Measurements from ENCODE around the gene RC3H2. TPM values are rescaled to one million over a fixed set of nuclear protein-coding genes. Genes with fewer than 3 reads are reported as not detected.

The RC3H2 gene
- total and polyA plus RNA-seq, 2 of the 13 experiments (the other 11 are each of a cell fraction or from before 2014, with no cell fraction given): 21.0 to 36.4 TPM

DNA sequence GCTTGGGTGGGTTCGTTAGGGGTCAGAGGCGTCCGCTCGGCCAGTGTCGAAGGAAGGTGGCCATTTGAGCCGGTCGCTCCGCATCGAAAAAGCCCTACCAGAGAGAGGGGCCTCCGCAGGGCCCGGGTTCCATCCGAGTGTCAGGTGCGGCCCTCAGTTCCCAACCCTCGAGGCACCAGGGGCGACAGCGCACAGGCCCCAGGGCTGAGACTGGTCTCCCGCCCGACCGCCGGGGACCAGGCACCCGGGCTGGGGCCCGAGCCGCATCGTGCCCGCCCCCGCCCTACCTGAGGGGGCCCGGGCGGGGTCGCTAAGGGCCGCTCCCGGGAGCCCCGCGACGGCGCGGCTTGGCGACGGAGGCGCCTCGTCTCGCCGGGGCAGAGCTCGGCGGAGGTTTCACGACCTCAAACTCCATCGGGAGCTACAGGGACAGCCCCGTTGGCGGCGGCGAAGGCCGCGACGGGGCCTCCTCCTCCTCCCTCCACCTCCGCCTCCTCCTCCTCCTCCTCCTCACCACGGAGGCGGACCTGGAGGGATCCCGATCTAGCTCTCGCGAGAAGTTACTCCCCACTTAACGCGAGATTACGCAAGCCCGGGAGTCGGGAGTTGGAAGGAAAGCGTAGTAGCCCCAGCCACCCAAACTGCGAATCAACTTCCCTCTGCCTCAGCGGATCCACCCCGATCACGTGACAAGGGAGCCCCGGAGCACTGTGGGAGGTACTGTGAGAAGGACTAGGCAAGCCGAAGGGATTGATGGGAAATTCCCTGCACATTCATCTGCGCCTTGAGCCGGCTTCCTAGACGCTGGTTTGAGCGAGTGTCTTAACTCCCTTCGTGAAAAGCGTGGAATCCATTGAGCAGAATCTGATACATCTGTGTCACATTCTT is at the start of gene RC3H2 (continued):
- TF ChIP-seq ZBTB42 (CRISPR knock-in tag; IDR thresholded peaks at IDR 0.05) (no peak), JUNB (CRISPR knock-in tag; IDR thresholded peaks at IDR 0.05; ENCODE audit: borderline replicate concordance) (no peak), HOXA7 (CRISPR knock-in tag; IDR thresholded peaks at IDR 0.05) (no peak), NFIC (IDR thresholded peaks at IDR 0.05; ENCODE audit: low read length) (no peak), PAX8 (CRISPR knock-in tag; IDR thresholded peaks at IDR 0.05; ENCODE audit: borderline replicate concordance) (no peak), SCMH1 (CRISPR knock-in tag; IDR thresholded peaks at IDR 0.05; ENCODE audit: borderline replicate concordance) (no peak), ATM (IDR thresholded peaks at IDR 0.05; ENCODE audit: borderline replicate concordance) (no peak), TAF1 (CRISPR knock-in tag; IDR thresholded peaks at IDR 0.05) (peak; percentile 74; the same call in 1 of the 2 replicates), AGO2 (optimal IDR thresholded peaks at IDR 0.05; ENCODE audit: low read depth, low read length) (peak; percentile 95), ZMYM4 (CRISPR knock-in tag; IDR thresholded peaks at IDR 0.05) (peak; percentile 96), ZSCAN20 (CRISPR knock-in tag; IDR thresholded peaks at IDR 0.05; ENCODE audit: borderline replicate concordance) (peak; percentile 82; the same call in 1 of the 2 replicates), ZNF33A (CRISPR knock-in tag; IDR thresholded peaks at IDR 0.05; ENCODE audit: borderline replicate concordance) (no peak), ZNF20 (CRISPR knock-in tag; IDR thresholded peaks at IDR 0.05) (0 out of 2 replicates have a peak, but pooled peaks have one; percentile 64), RFX1 (IDR thresholded peaks at IDR 0.05) (no peak), ARNTL (CRISPR knock-in tag; IDR thresholded peaks at IDR 0.05) (no peak), ZSCAN21 (CRISPR knock-in tag; IDR thresholded peaks at IDR 0.05; ENCODE audit: borderline replicate concordance) (peak; percentile 59; the same call in 1 of the 2 replicates), PAF1 (CRISPR knock-in tag; IDR thresholded peaks at IDR 0.05) (no peak)
- TF ChIP-seq, protein P1, sequence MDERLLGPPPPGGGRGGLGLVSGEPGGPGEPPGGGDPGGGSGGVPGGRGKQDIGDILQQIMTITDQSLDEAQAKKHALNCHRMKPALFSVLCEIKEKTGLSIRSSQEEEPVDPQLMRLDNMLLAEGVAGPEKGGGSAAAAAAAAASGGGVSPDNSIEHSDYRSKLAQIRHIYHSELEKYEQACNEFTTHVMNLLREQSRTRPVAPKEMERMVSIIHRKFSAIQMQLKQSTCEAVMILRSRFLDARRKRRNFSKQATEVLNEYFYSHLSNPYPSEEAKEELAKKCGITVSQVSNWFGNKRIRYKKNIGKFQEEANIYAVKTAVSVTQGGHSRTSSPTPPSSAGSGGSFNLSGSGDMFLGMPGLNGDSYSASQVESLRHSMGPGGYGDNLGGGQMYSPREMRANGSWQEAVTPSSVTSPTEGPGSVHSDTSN (CRISPR knock-in tag; IDR thresholded peaks at IDR 0.05): no peak
- TF ChIP-seq, protein P2, sequence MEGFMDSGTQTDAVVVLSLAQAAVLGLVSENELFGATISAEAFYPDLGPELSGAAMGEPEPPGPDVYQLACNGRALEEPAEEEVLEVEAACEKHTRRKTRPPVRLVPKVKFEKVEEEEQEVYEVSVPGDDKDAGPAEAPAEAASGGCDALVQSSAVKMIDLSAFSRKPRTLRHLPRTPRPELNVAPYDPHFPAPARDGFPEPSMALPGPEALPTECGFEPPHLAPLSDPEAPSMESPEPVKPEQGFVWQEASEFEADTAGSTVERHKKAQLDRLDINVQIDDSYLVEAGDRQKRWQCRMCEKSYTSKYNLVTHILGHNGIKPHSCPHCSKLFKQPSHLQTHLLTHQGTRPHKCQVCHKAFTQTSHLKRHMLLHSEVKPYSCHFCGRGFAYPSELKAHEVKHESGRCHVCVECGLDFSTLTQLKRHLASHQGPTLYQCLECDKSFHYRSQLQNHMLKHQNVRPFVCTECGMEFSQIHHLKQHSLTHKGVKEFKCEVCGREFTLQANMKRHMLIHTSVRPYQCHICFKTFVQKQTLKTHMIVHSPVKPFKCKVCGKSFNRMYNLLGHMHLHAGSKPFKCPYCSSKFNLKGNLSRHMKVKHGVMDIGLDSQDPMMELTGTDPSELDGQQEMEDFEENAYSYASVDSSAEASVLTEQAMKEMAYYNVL (CRISPR knock-in tag; IDR thresholded peaks at IDR 0.05; ENCODE audit: borderline replicate concordance): no peak
- TF ChIP-seq, protein P3, sequence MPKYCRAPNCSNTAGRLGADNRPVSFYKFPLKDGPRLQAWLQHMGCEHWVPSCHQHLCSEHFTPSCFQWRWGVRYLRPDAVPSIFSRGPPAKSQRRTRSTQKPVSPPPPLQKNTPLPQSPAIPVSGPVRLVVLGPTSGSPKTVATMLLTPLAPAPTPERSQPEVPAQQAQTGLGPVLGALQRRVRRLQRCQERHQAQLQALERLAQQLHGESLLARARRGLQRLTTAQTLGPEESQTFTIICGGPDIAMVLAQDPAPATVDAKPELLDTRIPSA (CRISPR knock-in tag; IDR thresholded peaks at IDR 0.05; ENCODE audit: borderline replicate concordance): peak; percentile 100
- TF ChIP-seq, protein P4, sequence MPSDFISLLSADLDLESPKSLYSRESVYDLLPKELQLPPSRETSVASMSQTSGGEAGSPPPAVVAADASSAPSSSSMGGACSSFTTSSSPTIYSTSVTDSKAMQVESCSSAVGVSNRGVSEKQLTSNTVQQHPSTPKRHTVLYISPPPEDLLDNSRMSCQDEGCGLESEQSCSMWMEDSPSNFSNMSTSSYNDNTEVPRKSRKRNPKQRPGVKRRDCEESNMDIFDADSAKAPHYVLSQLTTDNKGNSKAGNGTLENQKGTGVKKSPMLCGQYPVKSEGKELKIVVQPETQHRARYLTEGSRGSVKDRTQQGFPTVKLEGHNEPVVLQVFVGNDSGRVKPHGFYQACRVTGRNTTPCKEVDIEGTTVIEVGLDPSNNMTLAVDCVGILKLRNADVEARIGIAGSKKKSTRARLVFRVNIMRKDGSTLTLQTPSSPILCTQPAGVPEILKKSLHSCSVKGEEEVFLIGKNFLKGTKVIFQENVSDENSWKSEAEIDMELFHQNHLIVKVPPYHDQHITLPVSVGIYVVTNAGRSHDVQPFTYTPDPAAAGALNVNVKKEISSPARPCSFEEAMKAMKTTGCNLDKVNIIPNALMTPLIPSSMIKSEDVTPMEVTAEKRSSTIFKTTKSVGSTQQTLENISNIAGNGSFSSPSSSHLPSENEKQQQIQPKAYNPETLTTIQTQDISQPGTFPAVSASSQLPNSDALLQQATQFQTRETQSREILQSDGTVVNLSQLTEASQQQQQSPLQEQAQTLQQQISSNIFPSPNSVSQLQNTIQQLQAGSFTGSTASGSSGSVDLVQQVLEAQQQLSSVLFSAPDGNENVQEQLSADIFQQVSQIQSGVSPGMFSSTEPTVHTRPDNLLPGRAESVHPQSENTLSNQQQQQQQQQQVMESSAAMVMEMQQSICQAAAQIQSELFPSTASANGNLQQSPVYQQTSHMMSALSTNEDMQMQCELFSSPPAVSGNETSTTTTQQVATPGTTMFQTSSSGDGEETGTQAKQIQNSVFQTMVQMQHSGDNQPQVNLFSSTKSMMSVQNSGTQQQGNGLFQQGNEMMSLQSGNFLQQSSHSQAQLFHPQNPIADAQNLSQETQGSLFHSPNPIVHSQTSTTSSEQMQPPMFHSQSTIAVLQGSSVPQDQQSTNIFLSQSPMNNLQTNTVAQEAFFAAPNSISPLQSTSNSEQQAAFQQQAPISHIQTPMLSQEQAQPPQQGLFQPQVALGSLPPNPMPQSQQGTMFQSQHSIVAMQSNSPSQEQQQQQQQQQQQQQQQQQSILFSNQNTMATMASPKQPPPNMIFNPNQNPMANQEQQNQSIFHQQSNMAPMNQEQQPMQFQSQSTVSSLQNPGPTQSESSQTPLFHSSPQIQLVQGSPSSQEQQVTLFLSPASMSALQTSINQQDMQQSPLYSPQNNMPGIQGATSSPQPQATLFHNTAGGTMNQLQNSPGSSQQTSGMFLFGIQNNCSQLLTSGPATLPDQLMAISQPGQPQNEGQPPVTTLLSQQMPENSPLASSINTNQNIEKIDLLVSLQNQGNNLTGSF (CRISPR knock-in tag; IDR thresholded peaks at IDR 0.05): peak; percentile 73
